ENCODE results near the gene OTOP2. TPM values are rescaled to one million over a fixed set of nuclear protein-coding genes. Genes with fewer than 3 reads are reported as not detected.
A peak's percentile ranks its signal among the peaks of the same experiment; 100 is the strongest.

OTOP2 gene
- total and polyA plus RNA-seq, 2 of the 8 experiments (the other 6 are each of a cell fraction or from before 2014, with no cell fraction given) = 0.23 TPM; not detected in 1

DNA sequence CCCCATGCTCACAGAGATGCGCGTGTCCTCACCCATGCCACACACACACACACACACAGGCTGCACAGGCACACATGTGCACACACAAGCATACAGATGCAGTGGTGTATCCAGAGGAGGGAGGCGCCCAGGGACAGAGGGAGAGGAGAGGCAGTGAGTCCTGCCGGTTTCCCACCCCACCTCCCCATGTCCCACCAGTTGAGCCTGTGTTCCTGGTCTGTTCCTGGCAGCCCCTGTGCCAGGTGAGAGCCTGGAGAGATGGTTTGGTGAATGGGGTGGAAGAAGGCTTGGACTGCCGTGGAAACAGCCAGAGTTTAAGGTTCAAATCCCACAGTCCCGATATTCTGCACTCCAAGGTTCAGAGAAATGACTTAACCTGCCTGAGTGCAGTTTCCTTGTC, 20.4 kb upstream of the OTOP2 start:
- Histone ChIP-seq H3K36me3 (ENCODE audit: control insufficient read depth in 2 of 4, insufficient read depth in 4 of 4, low read length in 3 of 4) (no peaks in the 10 kb centered on the region), H3K9ac (replicated peaks in 1 of 4; ENCODE audit: extremely low read depth in 1 of 4, low read depth in 3 of 4, low read length in 3 of 4) (no peak overlapping the region), H2BK15ac (ENCODE audit: low read length) (peak overlapping the region; percentile 40), H3K23ac (ENCODE audit: insufficient read length) (no peak overlapping the region), H2BK20ac (ENCODE audit: low read length) (no peak overlapping the region), H2BK120ac (replicated peaks; ENCODE audit: low read depth, low read length) (no peak overlapping the region), H2BK12ac (ENCODE audit: low read depth, low read length) (peak overlapping the region; percentile 29; the same call in 1 of the 2 replicates), H3K4me1 (replicated peaks in 1 of 4; ENCODE audit: control insufficient read depth in 3 of 4, insufficient read depth in 4 of 4, low read length in 3 of 4) (peaks cover 1 to 9% (median 5%) of the 10 kb centered on the region in 4 experiments; a peak in 6 of 7 replicates), H3K4me3 (ENCODE audit: extremely low read depth in 1 of 4, insufficient read depth in 2 of 4, low read depth in 3 of 4, low read length in 4 of 4) (no peak overlapping the region), H3K27me3 (replicated peaks in 1 of 4; ENCODE audit: control insufficient read depth in 3 of 4, extremely low read depth in 1 of 4, insufficient read depth in 3 of 4, low read length in 3 of 4) (peaks cover 0 to 7% (median 2%) of the 10 kb centered on the region in 4 experiments; a peak in 5 of 7 replicates), H3K9me3 (ENCODE audit: insufficient read depth in 2 of 2, low read depth in 1 of 2, low read length in 1 of 2) (peaks cover 0 to 7% of the 10 kb centered on the region in 2 experiments; a peak in 1 of 4 replicates), H4K91ac (replicated peaks; ENCODE audit: insufficient read length, low read length) (peak overlapping the region; percentile 74), H4K8ac (ENCODE audit: extremely low read depth, insufficient read depth, low read length) (no peak overlapping the region), H2AK5ac (ENCODE audit: low read depth, low read length) (no peak overlapping the region), H3K14ac (ENCODE audit: insufficient read length) (no peak overlapping the region), H4K20me1 (replicated peaks in 1 of 2; ENCODE audit: control insufficient read depth in 1 of 2, insufficient read depth in 2 of 2, low read length in 2 of 2) (no peaks in the 10 kb centered on the region), H3K79me1 (ENCODE audit: low read depth, low read length) (no peaks in the 10 kb centered on the region), H3K23me2 (ENCODE audit: low read depth, low read length) (no peaks in the 10 kb centered on the region), H3K18ac (ENCODE audit: extremely low read depth, low read length) (no peak overlapping the region), H3K4me2 (ENCODE audit: insufficient read depth in 1 of 2, low read depth in 2 of 2, low read length in 2 of 2) (no peak overlapping the region), H2AFZ (ENCODE audit: low read length) (no peak overlapping the region; the same call in 1 of the 2 replicates), H2BK5ac (ENCODE audit: low read depth, low read length) (no peak overlapping the region), H3K79me2 (ENCODE audit: control insufficient read depth in 1 of 2, insufficient read depth in 2 of 2, low read length in 2 of 2) (no peaks in the 10 kb centered on the region), H3K4ac (replicated peaks; ENCODE audit: insufficient read length, low read depth, low read length) (no peak overlapping the region), H4K5ac (ENCODE audit: insufficient read length, low read depth, low read length) (no peak overlapping the region), H3K27ac (ENCODE audit: low read depth, low read length) (no peak overlapping the region), H3K56ac (replicated peaks; ENCODE audit: insufficient read length, low read depth, low read length) (no peak overlapping the region)
- no peak for FAIRE-seq
- POLR2A ChIA-PET (ENCODE audit: partially characterized antibody) = no interaction called here
- TF ChIP-seq JUN (IDR thresholded peaks at IDR 0.05; ENCODE audit: low read depth, low read length) (no peak), SUZ12 (IDR thresholded peaks at IDR 0.05; ENCODE audit: low read length) (no peak), SP4 (IDR thresholded peaks at IDR 0.05; ENCODE audit: low read length) (no peak), FOSL1 (IDR thresholded peaks at IDR 0.05; ENCODE audit: insufficient read depth, low read depth, low read length) (no peak), KDM4A (IDR thresholded peaks at IDR 0.05; ENCODE audit: low read depth, low read length, severe bottlenecking) (no peak), GABPA (IDR thresholded peaks at IDR 0.05; ENCODE audit: borderline replicate concordance, insufficient read depth, low read length) (no peak), ZNF274 (IDR thresholded peaks at IDR 0.05; ENCODE audit: borderline replicate concordance, extremely low read depth, low read length) (no peak), SIRT6 (IDR thresholded peaks at IDR 0.05; ENCODE audit: low read length) (no peak), SIN3A (conservative IDR thresholded peaks at IDR 0.05 in 1 of 2, IDR thresholded peaks at IDR 0.05 in 1 of 2; ENCODE audit: low read depth in 1 of 2, low read length in 2 of 2) (no peak), GTF2F1 (IDR thresholded peaks at IDR 0.05; ENCODE audit: borderline replicate concordance, low read depth, low read length) (no peak), KDM5A (IDR thresholded peaks at IDR 0.05; ENCODE audit: low read length) (no peak), BCL11A (IDR thresholded peaks at IDR 0.05; ENCODE audit: low read depth in 2 of 2, low read length in 2 of 2) (no peak)
- TF ChIP-seq, protein P1, sequence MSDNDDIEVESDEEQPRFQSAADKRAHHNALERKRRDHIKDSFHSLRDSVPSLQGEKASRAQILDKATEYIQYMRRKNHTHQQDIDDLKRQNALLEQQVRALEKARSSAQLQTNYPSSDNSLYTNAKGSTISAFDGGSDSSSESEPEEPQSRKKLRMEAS (IDR thresholded peaks at IDR 0.05) = no peak
- WGBS, 2 experiments (ENCODE audit: extremely low coverage in 1 of 2, insufficient coverage in 1 of 2, insufficient read length in 1 of 2, insufficient replicate concordance in 2 of 2, low coverage in 1 of 2, low lambda C conversion rate in 2 of 2, missing lambda C conversion rate in 1 of 2) = 80% methylated on average over 5 of the region's 6 CpGs; no CpG with 5 or more reads in 1 of the 2 experiments
- CTCF ChIA-PET (ENCODE audit: partially characterized antibody) = interaction anchor here (1.2 to 1.8 kb wide), 5 partner anchors 10 to 38 kb away, joined by 3 to 8 read pairs (median 4); partner anchors contain the start of genes OTOP2 and USH1G
- no peak for DNase-seq (ENCODE audit: low read depth in 1 of 2, low spot score in 2 of 2)
